Heart right ventricle (tissue), 16 donors: ENCODE data around the gene CWC15. TPM values are rescaled to one million over a fixed set of nuclear protein-coding genes. Genes with fewer than 3 reads are reported as not detected.
A peak's percentile ranks its signal among the peaks of the same experiment; 100 is the strongest.
"Not testable (repeated sequence)": the region's sequence is repeated elsewhere in the genome, so short reads cannot be mapped to it uniquely, and the experiment has no call there.

Experiments used
- ATAC-seq, 8 donors: fragments of 200-7000 bp; cut with Tn5 transposase; one replicate each; pipeline ENCODE4 v1.9.1; 2020; ENCODE audit warnings: mild to moderate bottlenecking in 8 of 8, moderate library complexity in 8 of 8, moderate number of reproducible peaks in 1 of 8
- DNase-seq, 2 donors: peaks; one replicate each; pipeline ENCODE4 v3.0.0-alpha.2; 2020
- H3K27ac ChIP-seq, 10 donors: fragments of 200-600 bp; sonication (generic) in 2 of 10; one replicate each; pipeline versions ENCODE4 v1.5.0 to v1.8.0; 2020 to 2022; ENCODE audit warnings: mild to moderate bottlenecking in 3 of 10
- H3K27me3 ChIP-seq, 7 donors: fragments of 200-600 bp; one replicate each; pipeline ENCODE4 v1.8.0; 2021 to 2022; ENCODE audit warnings: mild to moderate bottlenecking in 2 of 7
- H3K36me3 ChIP-seq, 9 donors: fragments of 200-600 bp; sonication (generic) in 1 of 9; one replicate each; pipeline versions ENCODE4 v1.5.0 to v1.8.0; 2020 to 2022; ENCODE audit warnings: mild to moderate bottlenecking in 2 of 9
- H3K4me1 ChIP-seq, 9 donors: fragments of 200-600 bp; sonication (generic) in 1 of 9; one replicate each; pipeline versions ENCODE4 v1.5.0 to v1.8.0; 2020 to 2022; ENCODE audit warnings: mild to moderate bottlenecking in 4 of 9
- H3K4me3 ChIP-seq, 10 donors: fragments of 200-600 bp; sonication (generic) in 2 of 10; one replicate each; pipeline versions ENCODE4 v1.5.0 to v1.8.0; 2020 to 2022; ENCODE audit warnings: mild to moderate bottlenecking in 7 of 10, moderate library complexity in 2 of 10
- H3K9me3 ChIP-seq, 11 donors: fragments of 200-600 bp in 10 of 11; sonication (generic) in 2 of 11; one replicate each; pipeline versions ENCODE4 v1.5.0 to v1.8.0; 2013 to 2022; ENCODE audit warnings: mild to moderate bottlenecking in 2 of 11, control low read depth in 1 of 11, moderate library complexity in 1 of 11
- WGBS, 2 donors: extraction: QIAGEN DNeasy Blood & Tissue Kit; methylation state at CpG; one replicate each; pipeline ENCODE4 v1.1.7; 2013; ENCODE audit warnings: inconsistent platforms in 1 of 2; 5-methylcytosine and 5-hydroxymethylcytosine counted together
- intact Hi-C, 10 donors: fragments of 100-400 bp; cut with DNase I; formaldehyde crosslinking; loops; one replicate each; pipeline versions ENCODE4 v1.11.1 to v1.14.2; 2022
- long read RNA-seq, 3 donors: library from polyadenylated mRNA; unstranded; transcript quantifications; one replicate each; pipeline ENCODE4 v2.0.0, GENCODE V29; 2020 to 2021
- polyA plus RNA-seq, 2 donors: library from polyadenylated mRNA; stranded (reverse); fragments of 200-250 nt; gene quantifications; one replicate each; pipeline ENCODE4 v1.2.3, GENCODE V29; 2013
- total RNA-seq, 10 donors: library from RNA; stranded (reverse); fragmentation: NEBNext Ultra II Directional in 3 of 10; extraction: Animal tissue kit (Norgen Biotek cat#: 25700) in 3 of 10; gene quantifications; one replicate each; pipeline versions ENCODE4 v1.2.1 to v1.2.4, GENCODE V29; 2021 to 2023
- TF ChIP-seq, protein P1 (sequence below), 9 donors: fragments of 200-600 bp; sonication (generic) in 2 of 9; IDR thresholded peaks; one replicate each; pipeline versions ENCODE4 v1.5.0 to v1.8.0; 2021 to 2022; ENCODE audit warnings: antibody characterized with exemption in 9 of 9, mild to moderate bottlenecking in 5 of 9, moderate library complexity in 1 of 9
- donor health status: Arrhythmogenic right ventricular cardiomyopathy.
- donor health status: ischemic (EF 13 %, LVEDD 7.1; RV severe dilation, severe dysfunction).
- donor health status: healthy with polysubstance abuse.
- donor health status: DM: no; HTN: yes; CAD: no.
- donor health status: DM: no; HTN: no; CAD: no.
- donor health status: ischemic (EF 25% LVEDD 6.9; RV normal size, moderate dysfunction).
- donor health status: ischemic (EF 25% LVEDD 5.7; RV mildly dilated, moderate dysfunction).
- donor health status: healthy.
- donor health status: DM: yes; HTN: yes; CAD: no.
- donor health status: Ischemic cardiomyopathy.
- donor health status: ischemic (EF 35%, LVEDD 5.7; RV mildly dilated, moderate dysfunction).
- donor health status: nonischemic (EF 11% LVEDD 7.7; RV severe dilation, severe dysfunction).
- donor health status: DM: yes; HTN: yes; CAD: no.
- donor health status: PGD.
- donor health status: ischemic (EF 29% LVEDD 5.4; RV normal size, mild dysfunction).
- donor health status: nonischemic (EF 23%, LVEDD 6.1; RV moderate dilation, normal function).

Gene CWC15
- total RNA-seq: 10 to 100 TPM; 53.1 to 75.4 (median 67.3) TPM
- 100 to 1,000 TPM in 1 of 2 donors, 10 to 100 TPM in 1; 71.6 to 196 TPM for polyA plus RNA-seq
- long read RNA-seq, donor 1, transcript CWC15-201 (7 exons, 1,576 nt): major isoform, 20 of 27 reads
- long read RNA-seq, donor 1, partial matches to known transcripts: 7 of 27 reads
- long read RNA-seq, donor 1, other reads (novel, unspliced or antisense): 0 of 27 reads
- long read RNA-seq, donor 2, transcript CWC15-201 (7 exons, 1,576 nt): major isoform, 24 of 32 reads
- long read RNA-seq, donor 2, partial matches to known transcripts: 7 of 32 reads
- long read RNA-seq, donor 2, other reads (novel, unspliced or antisense): 1 of 32 reads
- long read RNA-seq, donor 3, transcript CWC15-201 (7 exons, 1,576 nt): major isoform, 11 of 16 reads
- long read RNA-seq, donor 3, partial matches to known transcripts: 1 of 16 reads
- long read RNA-seq, donor 3, other reads (novel, unspliced or antisense): 4 of 16 reads

- intact Hi-C loops: loop anchor here in 6 of 10 donors (5.0 to 10.0 kb wide), 7 partner anchors 94 to 811 kb away; partner anchors contain the start of genes SRSF8 (in 3 of the 6) and FAM76B (in 1 of the 6)
- Histone ChIP-seq H3K27ac (peak within 1 kb of the TSS in 9 of 10 donors; percentile 56 to 88 (median 81)), H3K27me3 (no peaks in the 10 kb centered on the region), H3K4me1 (peaks cover 2 to 26% (median 15%) of the 10 kb centered on the region in 9 donors), H3K9me3 (no peaks in the 10 kb centered on the region), H3K4me3 (peak within 1 kb of the TSS; percentile 67 to 97 (median 84)), H3K36me3 (peaks cover 0 to 38% (median 33%) of the 10 kb centered on the region in 9 donors)
- DNase-seq (peak; percentile 94 to 96), ATAC-seq (peak; percentile 100)
- 0% methylated on average over 65 to 66 of the region's 66 CpGs for WGBS, 2 donors
- TF ChIP-seq, protein P1, sequence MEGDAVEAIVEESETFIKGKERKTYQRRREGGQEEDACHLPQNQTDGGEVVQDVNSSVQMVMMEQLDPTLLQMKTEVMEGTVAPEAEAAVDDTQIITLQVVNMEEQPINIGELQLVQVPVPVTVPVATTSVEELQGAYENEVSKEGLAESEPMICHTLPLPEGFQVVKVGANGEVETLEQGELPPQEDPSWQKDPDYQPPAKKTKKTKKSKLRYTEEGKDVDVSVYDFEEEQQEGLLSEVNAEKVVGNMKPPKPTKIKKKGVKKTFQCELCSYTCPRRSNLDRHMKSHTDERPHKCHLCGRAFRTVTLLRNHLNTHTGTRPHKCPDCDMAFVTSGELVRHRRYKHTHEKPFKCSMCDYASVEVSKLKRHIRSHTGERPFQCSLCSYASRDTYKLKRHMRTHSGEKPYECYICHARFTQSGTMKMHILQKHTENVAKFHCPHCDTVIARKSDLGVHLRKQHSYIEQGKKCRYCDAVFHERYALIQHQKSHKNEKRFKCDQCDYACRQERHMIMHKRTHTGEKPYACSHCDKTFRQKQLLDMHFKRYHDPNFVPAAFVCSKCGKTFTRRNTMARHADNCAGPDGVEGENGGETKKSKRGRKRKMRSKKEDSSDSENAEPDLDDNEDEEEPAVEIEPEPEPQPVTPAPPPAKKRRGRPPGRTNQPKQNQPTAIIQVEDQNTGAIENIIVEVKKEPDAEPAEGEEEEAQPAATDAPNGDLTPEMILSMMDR (IDR thresholded peaks at IDR 0.05): no peak
Measured at GRCh38 chr11:94973099-94973968, at the start of gene CWC15, which contains the start of gene KDM4D. CWC15 (minus strand) TSS chr11:94973556; CDS start chr11:94972185, 1,371 bp downstream. KDM4D (plus strand) TSS chr11:94973709; CDS start chr11:94997373, 23,664 bp downstream.

GRCh38 chr11:95021468-95021867 lies 48.1 kb upstream of the CWC15 start:
- H3K27me3 ChIP-seq, intact Hi-C loops, DNase-seq, H3K9me3 ChIP-seq, ATAC-seq, H3K36me3 ChIP-seq, H3K4me3 ChIP-seq, H3K4me1 ChIP-seq, H3K27ac ChIP-seq: not testable (repeated sequence)
- 69 to 73% methylated on average over 5 of the region's 5 CpGs for whole genome bisulfite sequencing, 2 donors

DNA sequence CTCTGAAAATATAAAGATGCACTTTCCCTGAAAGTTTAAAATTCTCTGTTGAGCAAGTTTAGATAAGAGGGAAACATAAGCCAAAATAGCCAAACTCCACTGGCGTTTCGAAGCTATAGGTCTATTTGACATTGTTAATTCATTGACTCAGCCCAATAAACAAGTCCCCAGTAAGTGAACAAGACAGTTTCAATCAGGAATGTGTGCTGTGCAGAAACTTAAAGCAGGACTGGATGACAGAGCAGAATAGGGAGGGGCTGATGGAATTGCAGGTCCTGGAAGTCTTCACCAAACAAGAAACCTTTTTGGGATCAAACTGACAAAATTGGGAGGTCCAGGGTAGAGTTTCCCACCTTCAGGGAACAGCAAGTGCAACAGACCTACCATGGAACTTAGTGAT lies 42.8 kb upstream of the CWC15 start:
- WGBS, 2 donors: 69 to 89% methylated on average over 2 of the region's 2 CpGs
- Histone ChIP-seq H3K36me3 (no peaks in the 10 kb centered on the region), H3K4me1 (no peaks in the 10 kb centered on the region), H3K4me3 (no peak overlapping the region), H3K9me3 (no peaks in the 10 kb centered on the region), H3K27ac (no peak overlapping the region), H3K27me3 (peaks cover 0 to 10% (median 0%) of the 10 kb centered on the region in 7 donors)
- no peak for ATAC-seq
- intact Hi-C loops: no loop called here
- TF ChIP-seq, protein P1 (IDR thresholded peaks at IDR 0.05): no peak
- no peak for DNase-seq

- Histone ChIP-seq H3K4me3 (no peak overlapping the region), H3K27ac (no peak overlapping the region), H3K9me3 (no peaks in the 10 kb centered on the region), H3K4me1 (no peaks in the 10 kb centered on the region), H3K27me3 (peaks cover 0 to 10% (median 0%) of the 10 kb centered on the region in 7 donors), H3K36me3 (no peaks in the 10 kb centered on the region)
- ATAC-seq (no peak), DNase-seq (no peak)
- 83 to 86% methylated on average over 12 of the region's 12 CpGs for WGBS, 2 donors
- TF ChIP-seq, protein P1 (IDR thresholded peaks at IDR 0.05): no peak
- intact Hi-C loops: no loop called here
Measured at GRCh38 chr11:95014184-95014821, 40.9 kb upstream of the CWC15 start.
